H1 (cell line): ENCODE results near the gene TBX4. TPM values are rescaled to one million over a fixed set of nuclear protein-coding genes. Genes with fewer than 3 reads are reported as not detected.
"Not testable (repeated sequence)": the region's sequence is repeated elsewhere in the genome, so short reads cannot be mapped to it uniquely, and the experiment has no call there.

Experiments
- CTCF ChIA-PET: fragments of 300-600 bp; sonication (Branson Sonifier 250); formaldehyde crosslinking; loops from one replicate; lab custom pipeline; 2021; ENCODE audit not compliant: partially characterized antibody; lab: Charles Lee
- POLR2A ChIA-PET: fragments of 300-600 bp; sonication (Branson Sonifier 250); formaldehyde crosslinking; loops from one replicate; lab custom pipeline; 2021; ENCODE audit warnings: inconsistent platforms; ENCODE audit not compliant: partially characterized antibody; lab: Charles Lee
- DNase-seq, 2 experiments: peaks; one replicate each; pipeline versions ENCODE4 v3.0.0 to v3.0.0-alpha.2; 2010 to 2022; ENCODE audit warnings: low spot score in 2 of 2, low read depth in 1 of 2, mixed read lengths in 1 of 2
- FAIRE-seq: peaks from 2 replicates; lab custom pipeline; 2011; peaks lifted over from hg19 to GRCh38; lab: Jason Lieb, UNC
- H2AFZ ChIP-seq: 2 replicates; pipeline ENCODE4 v1.8.1; 2012; ENCODE audit warnings: low read length, inconsistent platforms
- H2AK5ac ChIP-seq: 2 replicates; pipeline ENCODE4 v1.6.1; 2013; ENCODE audit warnings: low read depth, low read length
- H2BK120ac ChIP-seq: replicated peaks from 2 replicates; pipeline ENCODE3; 2013; ENCODE audit warnings: low read depth, low read length, inconsistent platforms
- H2BK12ac ChIP-seq: 2 replicates; pipeline ENCODE4 v1.6.1; 2013; ENCODE audit warnings: low read depth, low read length
- H2BK15ac ChIP-seq: 2 replicates; pipeline ENCODE4 v1.6.1; 2013; ENCODE audit warnings: low read length
- H2BK20ac ChIP-seq: 2 replicates; pipeline ENCODE4 v1.6.1; 2013; ENCODE audit warnings: low read length
- H2BK5ac ChIP-seq: 2 replicates; pipeline ENCODE4 v1.6.1; 2013; ENCODE audit warnings: low read depth, low read length
- H3K14ac ChIP-seq: 2 replicates; pipeline ENCODE4 v1.6.1; 2013; ENCODE audit warnings: inconsistent platforms; ENCODE audit not compliant: insufficient read length
- H3K18ac ChIP-seq: 2 replicates; pipeline ENCODE4 v1.6.1; 2013; ENCODE audit warnings: low read length; ENCODE audit errors: extremely low read depth
- H3K23ac ChIP-seq: 2 replicates; pipeline ENCODE4 v1.6.1; 2013; ENCODE audit warnings: inconsistent platforms; ENCODE audit not compliant: insufficient read length
- H3K23me2 ChIP-seq: 2 replicates; pipeline ENCODE4 v1.6.1; 2013; ENCODE audit warnings: low read depth, low read length
- H3K27ac ChIP-seq: 2 replicates; pipeline ENCODE4 v1.6.1; 2011; ENCODE audit warnings: low read depth, low read length, inconsistent platforms
- H3K27me3 ChIP-seq, 4 experiments: replicated peaks in 1 of 4; 1 replicate in 1 of 4; 2 replicates in 3 of 4; pipeline versions ENCODE4 v1.6.1 to v1.8.1; 2011 to 2013; ENCODE audit warnings: low read length in 3 of 4, mild to moderate bottlenecking in 3 of 4, inconsistent platforms in 2 of 4, mixed read lengths in 2 of 4, moderate library complexity in 1 of 4; ENCODE audit not compliant: control insufficient read depth in 3 of 4, insufficient read depth in 3 of 4; ENCODE audit errors: extremely low read depth in 1 of 4
- H3K36me3 ChIP-seq, 4 experiments: 2 replicates each; pipeline versions ENCODE4 v1.6.1 to v1.8.1; 2011 to 2013; ENCODE audit warnings: mild to moderate bottlenecking in 4 of 4, low read length in 3 of 4, moderate library complexity in 2 of 4, control low read depth in 1 of 4, inconsistent platforms in 1 of 4; ENCODE audit not compliant: insufficient read depth in 4 of 4, control insufficient read depth in 2 of 4
- H3K4ac ChIP-seq: replicated peaks from 2 replicates; pipeline ENCODE3; 2013; ENCODE audit warnings: low read length, low read depth, mixed read lengths, inconsistent platforms; ENCODE audit not compliant: insufficient read length
- H3K4me1 ChIP-seq, 4 experiments: replicated peaks in 1 of 4; 1 replicate in 1 of 4; 2 replicates in 3 of 4; pipeline versions ENCODE4 v1.6.1 to v1.8.1; 2011 to 2013; ENCODE audit warnings: low read length in 3 of 4, inconsistent platforms in 2 of 4, mixed read lengths in 1 of 4; ENCODE audit not compliant: insufficient read depth in 4 of 4, control insufficient read depth in 3 of 4
- H3K4me2 ChIP-seq, 2 experiments: 2 replicates each; pipeline versions ENCODE4 v1.6.1 to v1.8.1; 2011 to 2013; ENCODE audit warnings: low read depth in 2 of 2, low read length in 2 of 2, control low read depth in 1 of 2, inconsistent platforms in 1 of 2, mild to moderate bottlenecking in 1 of 2; ENCODE audit not compliant: insufficient read depth in 1 of 2
- H3K4me3 ChIP-seq, 4 experiments: fragments of 200-600, 300-600 bp in 1 of 4; sonication (generic), shearing (Covaris generic), sonication (Bioruptor Twin) in 1 of 4; 2 replicates each; pipeline versions ENCODE4 v1.5.1 to v1.8.1; 2011 to 2016; ENCODE audit warnings: low read length in 4 of 4, low read depth in 3 of 4, control low read depth in 2 of 4, inconsistent platforms in 2 of 4, mild to moderate bottlenecking in 2 of 4, mixed read lengths in 1 of 4, moderate library complexity in 1 of 4; ENCODE audit not compliant: insufficient read depth in 2 of 4; ENCODE audit errors: extremely low read depth in 1 of 4
- H3K56ac ChIP-seq: replicated peaks from 2 replicates; pipeline ENCODE3; 2013; ENCODE audit warnings: low read depth, mild to moderate bottlenecking, mixed read lengths, low read length, inconsistent platforms; ENCODE audit not compliant: insufficient read length
- H3K79me1 ChIP-seq: 2 replicates; pipeline ENCODE4 v1.6.1; 2013; ENCODE audit warnings: low read depth, low read length, control low read depth
- H3K79me2 ChIP-seq, 2 experiments: 2 replicates each; pipeline versions ENCODE4 v1.6.1 to v1.8.1; 2012 to 2013; ENCODE audit warnings: low read length in 2 of 2, mild to moderate bottlenecking in 2 of 2, inconsistent platforms in 1 of 2; ENCODE audit not compliant: insufficient read depth in 2 of 2, control insufficient read depth in 1 of 2
- H3K9ac ChIP-seq, 4 experiments: replicated peaks in 1 of 4; 1 replicate in 1 of 4; 2 replicates in 3 of 4; pipeline versions ENCODE4 v1.6.1 to v1.8.1; 2011 to 2013; ENCODE audit warnings: low read depth in 3 of 4, low read length in 3 of 4, control low read depth in 2 of 4, mild to moderate bottlenecking in 2 of 4, moderate library complexity in 2 of 4, inconsistent platforms in 1 of 4; ENCODE audit errors: extremely low read depth in 1 of 4
- H3K9me3 ChIP-seq, 2 experiments: 2 replicates each; pipeline versions ENCODE4 v1.6.1 to v1.8.1; 2012 to 2013; ENCODE audit warnings: mild to moderate bottlenecking in 2 of 2, moderate library complexity in 2 of 2, control low read depth in 1 of 2, inconsistent platforms in 1 of 2, low read depth in 1 of 2, low read length in 1 of 2, mixed read lengths in 1 of 2; ENCODE audit not compliant: insufficient read depth in 2 of 2
- H4K20me1 ChIP-seq, 2 experiments: replicated peaks in 1 of 2; 2 replicates each; pipeline versions ENCODE3 to v1.8.1; 2011 to 2013; ENCODE audit warnings: inconsistent platforms in 2 of 2, low read length in 2 of 2, mild to moderate bottlenecking in 1 of 2; ENCODE audit not compliant: insufficient read depth in 2 of 2, control insufficient read depth in 1 of 2
- H4K5ac ChIP-seq: 2 replicates; pipeline ENCODE4 v1.6.1; 2013; ENCODE audit warnings: low read length, low read depth, mixed read lengths, inconsistent platforms; ENCODE audit not compliant: insufficient read length
- H4K8ac ChIP-seq: 2 replicates; pipeline ENCODE4 v1.8.0; 2013; ENCODE audit warnings: mild to moderate bottlenecking, moderate library complexity, low read length, inconsistent platforms; ENCODE audit not compliant: insufficient read depth; ENCODE audit errors: extremely low read depth
- H4K91ac ChIP-seq: replicated peaks from 2 replicates; pipeline ENCODE3; 2013; ENCODE audit warnings: low read length, mixed read lengths, inconsistent platforms; ENCODE audit not compliant: insufficient read length
- MAX ChIP-seq: IDR thresholded peaks from 2 replicates; pipeline ENCODE4 v1.6.1; 2012; ENCODE audit warnings: inconsistent platforms
- RAD21 ChIP-seq, 2 experiments: IDR thresholded peaks in 1 of 2; conservative IDR thresholded peaks in 1 of 2; 2 replicates each; pipeline ENCODE4 v1.6.1; 2011; ENCODE audit warnings: low read depth in 2 of 2, low read length in 2 of 2, improper control_type of control experiment in 1 of 2, inconsistent platforms in 1 of 2, mild to moderate bottlenecking in 1 of 2, moderate library complexity in 1 of 2
- RNF2 ChIP-seq: fragments of 200-900, 300-1000 bp; sonication (generic); IDR thresholded peaks from 2 replicates; pipeline ENCODE4 v1.7.1; 2016; ENCODE audit warnings: borderline replicate concordance, low read depth, mild to moderate bottlenecking, antibody characterized with exemption, low read length; ENCODE audit not compliant: poor library complexity, severe bottlenecking; ENCODE audit errors: missing control alignments
- WGBS, 2 experiments: shearing (Covaris generic) in 1 of 2; methylation state at CpG; one replicate each; pipeline versions ENCODE4 v1.1.6 to v1.1.7; 2013 to 2015; ENCODE audit warnings: low lambda C conversion rate in 2 of 2, mixed read lengths in 2 of 2, inconsistent platforms in 1 of 2, low coverage in 1 of 2, missing lambda C conversion rate in 1 of 2; ENCODE audit not compliant: insufficient replicate concordance in 2 of 2, insufficient coverage in 1 of 2, insufficient read length in 1 of 2; ENCODE audit errors: extremely low coverage in 1 of 2, missing lambda C conversion rate in 1 of 2; 5-methylcytosine and 5-hydroxymethylcytosine counted together
- polyA plus RNA-seq, 7 experiments: library from polyadenylated mRNA; depleted of rRNA in 3 of 7; stranded (reverse) in 5 of 7; unstranded in 2 of 7; fragments of >200 nt in 5 of 7; fragments of 200-250 nt in 2 of 7; gene quantifications; 1 replicate in 5 of 7; 2 replicates in 1 of 7; 4 replicates in 1 of 7; pipeline versions ENCODE4 v1.2.1 to v1.2.3, GENCODE V29; 2011 to 2013; ENCODE audit warnings: missing spikeins in 2 of 7, mixed read lengths in 2 of 7
- total RNA-seq: library from RNA; stranded (reverse); fragmentation: NEBNext Ultra II Directional; extraction: Animal tissue kit (Norgen Biotek cat#: 25700); gene quantifications from 2 replicates; pipeline ENCODE4 v1.2.1, GENCODE V29; 2021

Gene TBX4
- total and polyA plus RNA-seq, 2 of the 8 experiments (the other 6 are each of a cell fraction or from before 2014, with no cell fraction given) = 0.02 TPM; not detected in 1

DNA sequence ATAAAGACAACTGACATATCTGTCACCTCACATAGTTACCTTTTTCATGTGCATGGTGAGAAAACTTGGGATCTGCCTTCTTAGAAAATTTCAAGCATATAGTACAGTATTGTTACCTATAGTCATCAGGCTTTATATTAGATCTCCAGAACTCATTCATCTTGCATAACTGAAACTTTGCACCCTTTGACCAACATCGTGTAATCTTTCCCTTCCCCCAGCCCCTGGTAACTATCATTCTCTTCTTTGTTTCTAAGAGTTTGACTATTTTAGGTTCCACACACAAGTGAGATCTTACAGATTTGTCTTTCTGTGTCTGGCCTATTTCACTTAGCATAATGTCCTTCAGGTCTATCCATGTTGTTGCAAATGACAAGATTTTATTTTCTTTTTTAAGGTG lies 22.9 kb upstream of the TBX4 start (continued):
- TF ChIP-seq RNF2 = no peak
- TF ChIP-seq RAD21 (IDR thresholded peaks at IDR 0.05 in 1 of 2, conservative IDR thresholded peaks at IDR 0.05 in 1 of 2; ENCODE audit: low read depth in 2 of 2, low read length in 2 of 2) = no peak
- TF ChIP-seq MAX = no peak

- H4K20me1 ChIP-seq, H3K36me3 ChIP-seq, H3K14ac ChIP-seq, H3K56ac ChIP-seq, H3K27me3 ChIP-seq, H2BK20ac ChIP-seq, H3K4me1 ChIP-seq, H3K23me2 ChIP-seq, H3K27ac ChIP-seq, H3K4me3 ChIP-seq, POLR2A ChIA-PET, FAIRE-seq, H3K4ac ChIP-seq, H4K91ac ChIP-seq, H3K4me2 ChIP-seq, H3K9me3 ChIP-seq, H4K5ac ChIP-seq, H4K8ac ChIP-seq, H2BK15ac ChIP-seq, H2BK12ac ChIP-seq, H2AK5ac ChIP-seq, H2BK120ac ChIP-seq, H3K79me2 ChIP-seq, H3K9ac ChIP-seq, H2AFZ ChIP-seq, DNase-seq, H3K79me1 ChIP-seq, H2BK5ac ChIP-seq, H3K18ac ChIP-seq, H3K23ac ChIP-seq: not testable (repeated sequence)
- CTCF ChIA-PET = interaction anchor here (0.6 to 2.4 kb wide), 4 partner anchors 9 to 116 kb away, joined by 3 to 7 read pairs (median 4); no protein-coding TSS in a partner anchor
- WGBS, 2 experiments = 90% methylated on average over 6 of the region's 6 CpGs; no CpG with 5 or more reads in 1 of the 2 experiments
Measured at GRCh38 chr17:61429831-61430230, 22.4 kb upstream of the TBX4 start.
